NCI-H2029 (cell line): ENCODE results near the gene ITIH5.
"Not testable (repeated sequence)": the region's sequence is repeated elsewhere in the genome, so short reads cannot be mapped to it uniquely, and the experiment has no call there.

Experiments used
- DNase-seq: peaks from one replicate; lab custom pipeline; 2025; lab: John Stamatoyannopoulos, UW

Gene ITIH5

GRCh38 chr10:7666253-7667023 lies at the start of gene ITIH5:
Gene ITIH5 (minus strand): TSS chr10:7666966. CDS start chr10:7666892, 74 bp downstream.
- no peak for DNase-seq

- no peak for DNase-seq
Observed at GRCh38 chr10:7715515-7715914, 48.7 kb upstream of the ITIH5 start.

DNA sequence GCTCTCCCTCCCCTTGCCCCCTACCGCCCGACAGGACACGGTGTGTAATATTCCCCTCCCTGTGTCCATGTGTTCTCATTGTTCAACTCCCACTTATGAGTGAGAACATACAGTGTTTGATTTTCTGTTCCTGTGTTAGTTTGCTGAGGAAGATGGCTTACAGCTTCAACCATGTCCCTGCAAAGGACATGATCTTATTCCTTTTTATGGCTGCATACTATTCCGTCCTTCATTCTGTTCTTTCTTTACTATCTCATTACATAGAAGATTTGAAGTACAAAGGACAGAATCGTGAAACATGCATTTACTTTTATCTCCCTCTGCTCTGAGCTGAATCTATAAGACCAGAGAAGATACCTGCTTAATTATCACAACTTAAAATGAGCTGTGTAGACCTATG lies 44.3 kb upstream of the ITIH5 start:
- DNase-seq: not testable (repeated sequence)

- DNase-seq: no peak
Observed at GRCh38 chr10:7710446-7710845, 43.7 kb upstream of the ITIH5 start.

DNA sequence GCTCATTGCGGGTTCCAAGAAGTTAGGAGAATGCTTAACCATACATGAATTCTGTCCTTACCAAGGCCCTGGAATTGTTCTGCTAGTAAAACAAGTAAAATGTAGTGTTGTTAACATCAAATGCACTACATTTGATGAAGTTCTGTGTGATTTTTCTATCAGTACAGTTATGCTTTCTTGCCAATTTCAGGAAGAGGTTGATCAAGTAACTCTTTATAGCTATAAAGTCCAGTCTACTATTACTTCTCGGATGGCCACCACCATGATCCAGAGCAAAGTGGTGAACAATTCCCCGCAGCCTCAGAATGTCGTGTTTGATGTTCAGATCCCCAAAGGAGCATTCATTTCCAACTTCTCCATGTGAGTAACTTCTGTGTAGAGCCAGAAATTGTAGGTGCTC lies 42.1 kb upstream of the ITIH5 start:
- no peak for DNase-seq

- no peak for DNase-seq
Observed at GRCh38 chr10:7707858-7708622, 41.3 kb upstream of the ITIH5 start.

- DNase-seq: no peak
Observed at GRCh38 chr10:7707102-7707501, 40.3 kb upstream of the ITIH5 start.

GRCh38 chr10:7706534-7707073 lies 39.8 kb upstream of the ITIH5 start:
- DNase-seq: no peak

- DNase-seq: no peak
Observed at GRCh38 chr10:7705341-7705740, 38.6 kb upstream of the ITIH5 start.

GRCh38 chr10:7704071-7705016 lies 37.6 kb upstream of the ITIH5 start:
- no peak for DNase-seq

DNA sequence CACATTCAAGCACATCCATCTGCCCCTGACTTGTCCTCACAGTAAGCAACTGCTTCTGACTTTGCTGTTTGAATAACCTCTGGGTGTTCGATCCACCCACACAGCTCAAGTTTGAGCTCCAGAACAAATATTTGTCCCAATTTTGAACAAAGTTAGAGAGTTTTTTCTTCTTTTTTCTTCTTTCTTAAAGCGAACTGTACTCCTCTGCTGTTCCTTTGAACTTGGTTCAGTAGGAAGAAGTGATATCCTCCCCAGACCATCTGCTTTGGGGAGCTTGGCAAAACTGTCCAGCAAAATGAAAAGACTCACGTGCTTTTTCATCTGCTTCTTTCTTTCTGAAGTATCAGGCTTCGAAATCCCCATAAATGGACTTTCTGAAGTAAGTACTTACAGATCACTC lies 36.4 kb upstream of the ITIH5 start, which contains the start of gene ITIH2:
Gene ITIH2 (plus strand): TSS at position 177 of the 400 bp plus-strand sequence. CDS start 119 bp downstream, at position 296.
- no peak for DNase-seq

- DNase-seq: no peak
Observed at GRCh38 chr10:7702288-7702812, 35.6 kb upstream of the ITIH5 start.

DNA sequence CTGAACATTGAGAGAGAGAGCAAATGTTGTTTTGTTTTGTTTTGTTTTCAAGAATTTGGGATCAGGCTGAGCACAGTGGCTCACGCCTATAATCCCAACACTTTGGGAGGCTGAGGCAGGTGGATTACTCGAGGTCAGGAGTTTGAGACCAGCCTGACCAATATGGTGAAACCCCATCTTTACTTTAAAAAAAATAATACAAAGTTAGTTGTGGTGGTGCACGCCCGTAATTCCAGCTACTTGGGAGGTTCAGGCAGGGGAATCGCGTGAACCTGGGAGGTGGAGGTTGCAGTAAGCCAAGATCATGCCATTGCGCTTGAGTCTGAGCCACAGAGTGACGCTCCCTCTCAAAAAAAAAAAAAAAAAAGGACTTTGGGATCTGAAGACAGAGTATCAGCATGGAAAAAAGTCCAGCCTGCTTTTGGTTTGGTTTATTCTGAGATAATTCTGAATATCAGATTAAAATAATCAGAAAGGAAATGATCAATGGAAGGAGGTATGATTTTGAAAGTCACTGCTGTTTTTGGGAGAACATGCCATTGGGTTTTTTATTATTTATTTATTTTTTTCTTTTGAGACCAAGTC lies 34.5 kb upstream of the ITIH5 start:
- DNase-seq: no peak

DNA sequence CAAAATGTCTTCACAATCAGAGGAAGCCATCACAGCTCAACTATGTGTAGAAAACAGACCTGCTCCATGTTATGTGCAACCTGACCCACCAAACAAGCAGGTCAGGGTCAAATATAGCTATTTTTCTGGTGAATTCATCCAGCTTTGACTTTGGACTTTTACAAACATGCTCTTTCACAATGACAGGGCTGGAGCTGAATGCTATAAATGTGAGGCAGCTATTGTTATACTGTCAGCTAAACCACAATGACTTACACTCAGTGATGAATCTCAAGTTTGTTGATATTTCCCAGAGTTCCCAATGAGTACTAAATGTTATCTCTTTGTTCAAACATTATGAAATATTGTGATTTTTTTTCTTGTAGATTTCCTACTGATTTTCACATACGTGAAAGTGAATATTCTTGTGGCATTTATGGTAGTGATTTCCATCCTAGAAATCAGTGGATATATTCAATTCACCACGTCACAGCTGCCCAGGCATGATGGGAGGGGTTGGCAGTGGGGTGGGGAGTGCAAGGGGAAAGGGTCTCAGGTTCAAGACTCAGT lies 33.9 kb upstream of the ITIH5 start:
- DNase-seq: no peak

GRCh38 chr10:7697426-7697825 lies 30.7 kb upstream of the ITIH5 start:
- DNase-seq: no peak

GRCh38 chr10:7696545-7696944 lies 29.8 kb upstream of the ITIH5 start:
- DNase-seq: no peak

GRCh38 chr10:7693194-7693593 lies 26.4 kb upstream of the ITIH5 start:
- DNase-seq: not testable (repeated sequence)

DNA sequence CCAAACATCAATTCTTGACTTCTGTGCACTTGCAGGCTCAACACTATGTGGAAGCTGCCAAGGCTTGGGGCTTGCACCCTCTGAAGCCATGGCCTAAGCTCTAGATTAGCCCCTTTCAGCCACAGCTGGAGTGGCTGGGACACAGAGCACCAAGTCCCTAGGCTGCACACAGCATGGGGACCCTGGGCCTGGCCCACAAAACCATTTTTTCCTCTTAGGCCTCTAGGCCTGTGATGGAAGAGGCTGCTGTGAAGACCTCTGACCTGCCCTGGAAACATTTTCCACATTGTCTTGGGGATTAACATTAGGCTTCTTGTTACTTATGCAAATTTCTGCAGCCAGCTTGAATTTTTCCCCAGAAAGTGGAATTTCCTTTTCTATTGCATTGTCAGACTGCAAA lies 25.6 kb upstream of the ITIH5 start:
- DNase-seq: not testable (repeated sequence)

- DNase-seq: not testable (repeated sequence)
Observed at GRCh38 chr10:7690885-7691597, 24.3 kb upstream of the ITIH5 start.

DNA sequence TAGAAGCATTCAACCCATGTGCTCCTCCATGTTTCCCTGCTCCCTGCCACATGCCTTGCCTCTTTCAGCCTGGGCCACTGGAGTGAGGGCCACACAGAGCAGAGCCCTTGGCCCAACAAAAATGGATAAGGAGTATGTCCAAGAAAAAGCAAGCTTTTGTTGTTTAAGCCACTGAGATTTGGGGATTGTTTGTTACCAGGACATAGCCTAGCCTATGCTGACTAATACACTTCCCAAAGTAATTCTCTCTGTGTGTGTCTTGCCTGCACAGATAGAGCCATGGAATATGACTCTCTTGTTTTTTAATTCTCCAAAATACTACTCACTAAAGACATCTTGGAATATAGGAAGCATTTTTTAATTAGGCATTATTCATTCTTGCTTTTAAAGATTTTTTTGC lies 22.8 kb upstream of the ITIH5 start:
- DNase-seq: no peak
